Effector memory CD4-positive, alpha-beta T cell (primary cell): ENCODE data around the gene VWA5B1.

ENCODE experiments used
- DNase-seq, 3 donors: peaks; one replicate each; pipeline ENCODE4 v3.0.0-alpha.2; 2020
- H3K27ac ChIP-seq: 2 replicates; pipeline ENCODE4 v1.7.0; 2013; ENCODE audit warnings: mild to moderate bottlenecking, low read length, moderate library complexity; ENCODE audit not compliant: insufficient read depth, poor library complexity, severe bottlenecking
- H3K27me3 ChIP-seq: replicated peaks from 2 replicates; pipeline ENCODE4 v1.7.0; 2013; ENCODE audit warnings: mild to moderate bottlenecking, low read length; ENCODE audit not compliant: insufficient read depth, control insufficient read depth, poor library complexity, severe bottlenecking
- H3K36me3 ChIP-seq: 2 replicates; pipeline ENCODE4 v1.7.0; 2013; ENCODE audit warnings: mild to moderate bottlenecking, low read length, moderate library complexity; ENCODE audit not compliant: control insufficient read depth, insufficient read depth
- H3K4me1 ChIP-seq: 2 replicates; pipeline ENCODE4 v1.7.0; 2013; ENCODE audit warnings: low read length, mild to moderate bottlenecking; ENCODE audit not compliant: control insufficient read depth, insufficient read depth, poor library complexity, severe bottlenecking
- H3K4me3 ChIP-seq: 2 replicates; pipeline ENCODE4 v1.7.0; 2013; ENCODE audit warnings: low read length, low read depth, mild to moderate bottlenecking; ENCODE audit not compliant: insufficient read depth, poor library complexity, severe bottlenecking
- H3K9me3 ChIP-seq: 2 replicates; pipeline ENCODE4 v1.7.0; 2013; ENCODE audit warnings: mild to moderate bottlenecking, low read length, moderate library complexity; ENCODE audit not compliant: control insufficient read depth

The VWA5B1 gene

GRCh38 chr1:20354610-20355009 lies 63.9 kb downstream of the VWA5B1 start:
- H3K27me3 ChIP-seq: no peaks in the 10 kb centered on the region
- no peaks in the 10 kb centered on the region for H3K4me1 ChIP-seq
- no peak overlapping the region for H3K27ac ChIP-seq
- no peaks in the 10 kb centered on the region for H3K36me3 ChIP-seq
- H3K4me3 ChIP-seq: no peak overlapping the region
- no peaks in the 10 kb centered on the region for H3K9me3 ChIP-seq
- DNase-seq: no peak

- H3K27me3 ChIP-seq: no peaks in the 10 kb centered on the region
- no peaks in the 10 kb centered on the region for H3K36me3 ChIP-seq
- no peaks in the 10 kb centered on the region for H3K4me1 ChIP-seq
- DNase-seq: no peak
- H3K27ac ChIP-seq: no peak overlapping the region
- no peak overlapping the region for H3K4me3 ChIP-seq
- H3K9me3 ChIP-seq: no peaks in the 10 kb centered on the region
Observed at GRCh38 chr1:20355101-20355827, 64.6 kb downstream of the VWA5B1 start.

- Histone ChIP-seq H3K4me3 (no peak overlapping the region), H3K27ac (no peak overlapping the region), H3K27me3 (no peaks in the 10 kb centered on the region), H3K4me1 (no peaks in the 10 kb centered on the region), H3K9me3 (no peaks in the 10 kb centered on the region), H3K36me3 (no peaks in the 10 kb centered on the region)
- DNase-seq: no peak
Observed at GRCh38 chr1:20355828-20356735, 65.4 kb downstream of the VWA5B1 start.

GRCh38 chr1:20356850-20357459 lies 66.3 kb downstream of the VWA5B1 start:
- H3K27me3 ChIP-seq: no peaks in the 10 kb centered on the region
- no peaks in the 10 kb centered on the region for H3K4me1 ChIP-seq
- DNase-seq: no peak

GRCh38 chr1:20357796-20358195 lies 67.1 kb downstream of the VWA5B1 start:
- no peaks in the 10 kb centered on the region for H3K27me3 ChIP-seq
- DNase-seq: no peak
- no peak overlapping the region for H3K27ac ChIP-seq

More at GRCh38 chr1:20356850-20357459, 66.3 kb downstream of the VWA5B1 start:
- no peak overlapping the region for H3K27ac ChIP-seq
- H3K9me3 ChIP-seq: no peaks in the 10 kb centered on the region
- H3K36me3 ChIP-seq: no peaks in the 10 kb centered on the region
- H3K4me3 ChIP-seq: no peak overlapping the region

GRCh38 chr1:20358761-20359263 lies 68.1 kb downstream of the VWA5B1 start:
- DNase-seq: no peak
- peaks cover 5% of the 10 kb centered on the region for H3K27me3 ChIP-seq
- H3K4me1 ChIP-seq: no peaks in the 10 kb centered on the region
- H3K9me3 ChIP-seq: no peaks in the 10 kb centered on the region
- no peak overlapping the region for H3K27ac ChIP-seq
- no peaks in the 10 kb centered on the region for H3K36me3 ChIP-seq
- H3K4me3 ChIP-seq: no peak overlapping the region

More at GRCh38 chr1:20357796-20358195, 67.1 kb downstream of the VWA5B1 start:
- no peaks in the 10 kb centered on the region for H3K4me1 ChIP-seq
- H3K9me3 ChIP-seq: no peaks in the 10 kb centered on the region
- H3K4me3 ChIP-seq: no peak overlapping the region
- no peaks in the 10 kb centered on the region for H3K36me3 ChIP-seq

- H3K27ac ChIP-seq: no peak overlapping the region
- H3K36me3 ChIP-seq: no peaks in the 10 kb centered on the region
- no peak for DNase-seq
- H3K27me3 ChIP-seq: peaks cover 5% of the 10 kb centered on the region
- no peaks in the 10 kb centered on the region for H3K9me3 ChIP-seq
- no peaks in the 10 kb centered on the region for H3K4me1 ChIP-seq
- no peak overlapping the region for H3K4me3 ChIP-seq
Observed at GRCh38 chr1:20359451-20360330, 69.0 kb downstream of the VWA5B1 start.

GRCh38 chr1:20361401-20361800 lies 70.7 kb downstream of the VWA5B1 start:
- Histone ChIP-seq H3K9me3 (no peaks in the 10 kb centered on the region), H3K36me3 (no peaks in the 10 kb centered on the region), H3K4me3 (no peak overlapping the region), H3K27me3 (peaks cover 5% of the 10 kb centered on the region), H3K27ac (no peak overlapping the region), H3K4me1 (no peaks in the 10 kb centered on the region)
- no peak for DNase-seq

GRCh38 chr1:20361805-20362381 lies 71.2 kb downstream of the VWA5B1 start:
- H3K4me3 ChIP-seq: no peak overlapping the region
- no peaks in the 10 kb centered on the region for H3K4me1 ChIP-seq
- no peaks in the 10 kb centered on the region for H3K36me3 ChIP-seq
- no peak overlapping the region for H3K27ac ChIP-seq
- peaks cover 7% of the 10 kb centered on the region for H3K27me3 ChIP-seq
- H3K9me3 ChIP-seq: no peaks in the 10 kb centered on the region
- DNase-seq: no peak
